Lung (tissue), 12 donors: ENCODE measurements around the gene ZNF366. TPM values are rescaled to one million over a fixed set of nuclear protein-coding genes. Genes with fewer than 3 reads are reported as not detected.
A peak's percentile ranks its signal among the peaks of the same experiment; 100 is the strongest.
"Not testable (repeated sequence)": the region's sequence is repeated elsewhere in the genome, so short reads cannot be mapped to it uniquely, and the experiment has no call there.

Source experiments
- ATAC-seq: fragments of 200-7000 bp; cut with Tn5 transposase; one replicate; pipeline ENCODE4 v1.9.1; 2020; ENCODE audit warnings: moderate number of reproducible peaks; ENCODE audit not compliant: insufficient read depth, low FRiP score
- DNase-seq, 3 donors: peaks; one replicate each; pipeline ENCODE4 v3.0.0-alpha.2; 2013 to 2017
- H3K27ac ChIP-seq, 2 donors: one replicate each; pipeline ENCODE4 v1.5.1; 2013; ENCODE audit warnings: mild to moderate bottlenecking in 2 of 2, moderate library complexity in 2 of 2, control low read depth in 1 of 2, inconsistent platforms in 1 of 2, low read depth in 1 of 2, low read length in 1 of 2
- H3K27me3 ChIP-seq, 3 donors: one replicate each; pipeline ENCODE4 v1.5.1; 2013; ENCODE audit warnings: low read length in 2 of 3; ENCODE audit not compliant: control insufficient read depth in 3 of 3, insufficient read depth in 3 of 3
- H3K36me3 ChIP-seq, 4 donors: one replicate each; pipeline ENCODE4 v1.5.1; 2013; ENCODE audit warnings: low read length in 4 of 4, mild to moderate bottlenecking in 1 of 4, moderate library complexity in 1 of 4; ENCODE audit not compliant: control insufficient read depth in 4 of 4, insufficient read depth in 4 of 4
- H3K4me1 ChIP-seq, 5 donors: one replicate each; pipeline ENCODE4 v1.5.1; 2013; ENCODE audit warnings: low read length in 5 of 5, mild to moderate bottlenecking in 2 of 5, moderate library complexity in 1 of 5; ENCODE audit not compliant: control insufficient read depth in 5 of 5, insufficient read depth in 5 of 5
- H3K4me3 ChIP-seq: one replicate; pipeline ENCODE4 v1.5.1; 2013; ENCODE audit warnings: mild to moderate bottlenecking, control low read depth, moderate library complexity
- H3K9ac ChIP-seq, 2 donors: one replicate each; pipeline ENCODE4 v1.5.1; 2013; ENCODE audit warnings: low read length in 2 of 2, control low read depth in 1 of 2; ENCODE audit not compliant: insufficient read depth in 1 of 2
- H3K9me3 ChIP-seq, 4 donors: one replicate each; pipeline ENCODE4 v1.5.1; 2013; ENCODE audit warnings: low read length in 3 of 4, mild to moderate bottlenecking in 1 of 4, moderate library complexity in 1 of 4; ENCODE audit not compliant: control insufficient read depth in 4 of 4, insufficient read depth in 3 of 4
- WGBS, 2 donors: extraction: QIAGEN DNeasy Blood & Tissue Kit; methylation state at CpG; one replicate each; pipeline ENCODE4 v1.1.7; 2013; 5-methylcytosine and 5-hydroxymethylcytosine counted together
- polyA plus RNA-seq, 2 donors: library from polyadenylated mRNA; stranded (reverse); fragments of 200-250 nt; gene quantifications; one replicate each; pipeline ENCODE4 v1.2.1, GENCODE V29; 2013
- total RNA-seq, 2 donors: library from RNA; depleted of rRNA in 1 of 2; stranded (reverse); fragments of >200 nt in 1 of 2; gene quantifications; one replicate each; pipeline ENCODE4 v1.2.1, GENCODE V29; 2014 to 2021
- TF ChIP-seq, protein P1 (sequence below): IDR thresholded peaks from 2 replicates; pipeline ENCODE4 v1.5.1; 2012; ENCODE audit warnings: mild to moderate bottlenecking; ENCODE audit errors: control extremely low read depth, extremely low read depth
- donor health status: control.
- donor health status: control.
- donor health status: Bipolar disorder and iron deficiency.
- donor health status: healthy.
- donor health status: DM: yes; HTN: yes; CAD: no.

ZNF366 gene
- total and polyA plus RNA-seq, 4 donors, result 0.73 to 6.0 (median 3.6) TPM

- Histone ChIP-seq H3K27ac (no peak overlapping the region), H3K36me3 (no peaks in the 10 kb centered on the region), H3K9me3 (no peaks in the 10 kb centered on the region), H3K27me3 (no peaks in the 10 kb centered on the region), H3K4me3 (no peak overlapping the region), H3K9ac (no peak overlapping the region), H3K4me1 (peaks cover 0 to 4% (median 0%) of the 10 kb centered on the region in 5 donors)
- TF ChIP-seq, protein P1, sequence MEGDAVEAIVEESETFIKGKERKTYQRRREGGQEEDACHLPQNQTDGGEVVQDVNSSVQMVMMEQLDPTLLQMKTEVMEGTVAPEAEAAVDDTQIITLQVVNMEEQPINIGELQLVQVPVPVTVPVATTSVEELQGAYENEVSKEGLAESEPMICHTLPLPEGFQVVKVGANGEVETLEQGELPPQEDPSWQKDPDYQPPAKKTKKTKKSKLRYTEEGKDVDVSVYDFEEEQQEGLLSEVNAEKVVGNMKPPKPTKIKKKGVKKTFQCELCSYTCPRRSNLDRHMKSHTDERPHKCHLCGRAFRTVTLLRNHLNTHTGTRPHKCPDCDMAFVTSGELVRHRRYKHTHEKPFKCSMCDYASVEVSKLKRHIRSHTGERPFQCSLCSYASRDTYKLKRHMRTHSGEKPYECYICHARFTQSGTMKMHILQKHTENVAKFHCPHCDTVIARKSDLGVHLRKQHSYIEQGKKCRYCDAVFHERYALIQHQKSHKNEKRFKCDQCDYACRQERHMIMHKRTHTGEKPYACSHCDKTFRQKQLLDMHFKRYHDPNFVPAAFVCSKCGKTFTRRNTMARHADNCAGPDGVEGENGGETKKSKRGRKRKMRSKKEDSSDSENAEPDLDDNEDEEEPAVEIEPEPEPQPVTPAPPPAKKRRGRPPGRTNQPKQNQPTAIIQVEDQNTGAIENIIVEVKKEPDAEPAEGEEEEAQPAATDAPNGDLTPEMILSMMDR, result no peak
- DNase-seq, result peak in 2 of 3 donors; percentile 66 to 85
- no peak for ATAC-seq
- WGBS, 2 donors, result 45 to 54% methylated on average over 4 of the region's 4 CpGs
Measured at GRCh38 chr5:72408603-72409002, 98.6 kb downstream of the ZNF366 start.

DNA sequence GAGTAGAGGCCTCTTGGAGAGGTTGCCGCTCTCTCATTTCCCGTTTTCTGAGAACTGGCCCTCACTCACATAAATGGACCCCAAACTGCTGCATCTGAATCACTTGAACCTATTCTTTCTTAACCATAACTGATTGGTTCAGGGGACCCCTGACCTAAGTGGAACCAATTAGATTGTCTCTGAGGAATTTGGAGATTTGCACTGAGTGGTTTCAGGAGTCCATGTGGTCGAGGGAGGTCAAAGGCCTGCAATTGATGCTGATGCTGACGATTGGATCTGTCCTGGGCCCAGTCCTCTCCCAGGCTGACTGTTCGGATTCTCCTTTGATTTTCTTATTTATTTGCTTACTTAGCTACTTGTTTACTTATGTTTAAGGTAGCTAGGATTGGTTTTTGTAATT lies 99.1 kb downstream of the ZNF366 start:
- Histone ChIP-seq H3K9me3 (no peaks in the 10 kb centered on the region), H3K27ac (no peak overlapping the region)
- no peak for DNase-seq

GRCh38 chr5:72407541-72407940 lies 99.7 kb downstream of the ZNF366 start:
- no peak for DNase-seq
- ATAC-seq, result no peak
- 74 to 88% methylated on average over 2 of the region's 2 CpGs for WGBS, 2 donors
- H3K27ac ChIP-seq, result no peak overlapping the region
- no peaks in the 10 kb centered on the region for H3K9me3 ChIP-seq
- TF ChIP-seq, protein P1, result no peak
- H3K4me3 ChIP-seq, result no peak overlapping the region
- no peaks in the 10 kb centered on the region for H3K36me3 ChIP-seq
- H3K4me1 ChIP-seq, result peaks cover 0 to 6% (median 4%) of the 10 kb centered on the region in 5 donors
- no peaks in the 10 kb centered on the region for H3K27me3 ChIP-seq
- H3K9ac ChIP-seq, result no peak overlapping the region

More for the DNA sequence above, 99.1 kb downstream of the ZNF366 start:
- Histone ChIP-seq H3K27me3 (no peaks in the 10 kb centered on the region), H3K9ac (no peak overlapping the region), H3K36me3 (no peaks in the 10 kb centered on the region), H3K4me1 (peaks cover 0 to 5% (median under 1%) of the 10 kb centered on the region in 5 donors), H3K4me3 (no peak overlapping the region)
- WGBS, 2 donors, result 94 to 96% methylated on average over 5 of the region's 5 CpGs
- no peak for ATAC-seq
- TF ChIP-seq, protein P1, result no peak

DNA sequence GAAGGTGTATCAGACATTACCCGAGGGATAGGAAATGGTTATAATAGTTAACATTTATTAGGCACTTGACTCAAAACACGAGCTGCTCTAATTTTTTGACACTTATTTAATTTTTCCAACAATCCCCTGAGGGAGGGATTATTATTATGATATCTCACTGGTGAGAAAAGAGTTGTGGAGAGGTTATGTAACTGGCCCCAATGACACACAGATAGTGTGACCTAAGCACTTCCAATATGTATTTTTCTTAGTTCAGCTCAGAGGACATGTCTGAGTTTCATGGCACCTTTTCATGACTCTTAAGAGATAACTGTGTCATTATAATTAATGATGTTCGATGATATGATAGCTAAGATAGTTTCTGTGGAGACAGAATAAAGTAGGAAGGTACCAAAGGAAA lies 100.1 kb downstream of the ZNF366 start:
- H3K36me3 ChIP-seq, result no peaks in the 10 kb centered on the region
- DNase-seq (no peak), ATAC-seq (no peak)
- H3K27me3 ChIP-seq, result no peaks in the 10 kb centered on the region
- no peaks in the 10 kb centered on the region for H3K9me3 ChIP-seq
- 85 to 96% methylated on average over 3 of the region's 3 CpGs for WGBS, 2 donors
- no peak overlapping the region for H3K27ac ChIP-seq
- H3K4me3 ChIP-seq, result no peak overlapping the region
- H3K4me1 ChIP-seq, result peaks cover 0 to 6% (median 4%) of the 10 kb centered on the region in 5 donors
- TF ChIP-seq, protein P1, result no peak
- H3K9ac ChIP-seq, result no peak overlapping the region

DNA sequence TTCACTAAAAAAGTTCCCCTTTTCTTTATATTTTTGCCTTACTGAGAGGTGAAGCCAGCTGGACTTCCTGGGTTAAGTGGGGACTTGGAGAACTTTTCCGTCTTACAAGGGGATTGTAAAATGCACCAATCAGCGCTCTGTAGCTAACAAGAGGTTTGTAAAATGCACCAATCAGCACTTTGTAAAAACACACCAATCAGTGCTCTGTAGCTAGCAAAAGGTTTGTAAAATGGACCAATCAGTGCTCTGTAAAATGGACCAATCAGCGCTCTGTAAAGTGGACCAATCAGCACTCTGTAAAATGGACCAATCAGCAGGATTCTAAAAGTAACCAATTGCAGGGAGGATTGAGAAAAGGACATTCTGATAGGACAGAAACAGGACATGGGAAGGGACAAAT lies 102.4 kb downstream of the ZNF366 start:
- WGBS, 2 donors, result 88 to 98% methylated on average over 3 of the region's 3 CpGs
- H3K9ac ChIP-seq, H3K27me3 ChIP-seq, H3K9me3 ChIP-seq, H3K36me3 ChIP-seq, H3K27ac ChIP-seq, DNase-seq, ATAC-seq, H3K4me3 ChIP-seq, H3K4me1 ChIP-seq: not testable (repeated sequence)
